ENCODE results near the gene CLEC7A.
A peak's percentile ranks its signal among the peaks of the same experiment; 100 is the strongest.

CLEC7A gene

GRCh38 chr12:10113920-10114319 lies 16.1 kb downstream of the CLEC7A start:
- WGBS: no CpG with 5 or more reads among the region's 1 CpG
- no peaks in the 10 kb centered on the region for H3K9me3 ChIP-seq (ENCODE audit: insufficient read depth, low read depth, low read length)
- H3K27me3 ChIP-seq (ENCODE audit: insufficient read depth, low read length): no peaks in the 10 kb centered on the region
- H3K9ac ChIP-seq (ENCODE audit: low read depth, low read length): no peak overlapping the region
- H3K4me3 ChIP-seq (ENCODE audit: low read length): no peak overlapping the region
- no peak overlapping the region for H3K27ac ChIP-seq (ENCODE audit: low read depth, low read length)
- H3K4me1 ChIP-seq (ENCODE audit: insufficient read depth, low read length): no peaks in the 10 kb centered on the region
- no peaks in the 10 kb centered on the region for H3K36me3 ChIP-seq (ENCODE audit: insufficient read depth, low read length)

GRCh38 chr12:10113075-10113474 lies 16.9 kb downstream of the CLEC7A start:
- Histone ChIP-seq H3K27ac (ENCODE audit: low read depth, low read length) (no peak overlapping the region), H3K27me3 (ENCODE audit: insufficient read depth, low read length) (no peaks in the 10 kb centered on the region), H3K36me3 (ENCODE audit: insufficient read depth, low read length) (no peaks in the 10 kb centered on the region), H3K9ac (ENCODE audit: low read depth, low read length) (no peak overlapping the region), H3K4me1 (ENCODE audit: insufficient read depth, low read length) (no peaks in the 10 kb centered on the region), H3K4me3 (ENCODE audit: low read length) (no peak overlapping the region), H3K9me3 (ENCODE audit: insufficient read depth, low read depth, low read length) (no peaks in the 10 kb centered on the region)
- WGBS: 93% methylated on average over 1 of the region's 1 CpG

DNA sequence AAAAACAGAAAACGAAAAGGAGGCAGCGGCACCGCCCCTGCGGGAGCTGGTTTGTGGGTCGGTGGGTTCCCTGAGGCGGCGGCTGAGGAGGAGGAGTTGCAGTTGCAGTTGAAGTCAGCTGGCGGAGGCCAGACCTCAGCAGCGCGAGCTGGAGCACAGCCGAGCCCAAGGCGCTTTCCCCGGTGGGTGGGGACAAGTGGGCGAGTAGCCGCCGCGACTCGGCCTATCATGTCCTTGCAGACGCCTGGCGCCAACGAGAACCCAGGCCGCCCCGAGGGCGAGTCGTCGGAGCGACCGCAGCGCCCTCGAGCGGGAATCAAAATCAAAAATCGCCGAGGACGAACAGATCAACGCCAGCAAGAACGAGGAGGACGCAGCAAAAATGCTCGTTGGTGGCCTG lies 18.5 kb downstream of the CLEC7A start:
- no peak overlapping the region for H3K9ac ChIP-seq (ENCODE audit: low read depth, low read length)
- WGBS: 95% methylated on average over 38 of the region's 38 CpGs
- no peaks in the 10 kb centered on the region for H3K36me3 ChIP-seq (ENCODE audit: insufficient read depth, low read length)
- H3K4me1 ChIP-seq (ENCODE audit: insufficient read depth, low read length): no peaks in the 10 kb centered on the region
- H3K9me3 ChIP-seq (ENCODE audit: insufficient read depth, low read depth, low read length): no peaks in the 10 kb centered on the region
- no peak overlapping the region for H3K27ac ChIP-seq (ENCODE audit: low read depth, low read length)
- H3K4me3 ChIP-seq (ENCODE audit: low read length): no peak overlapping the region
- no peaks in the 10 kb centered on the region for H3K27me3 ChIP-seq (ENCODE audit: insufficient read depth, low read length)

DNA sequence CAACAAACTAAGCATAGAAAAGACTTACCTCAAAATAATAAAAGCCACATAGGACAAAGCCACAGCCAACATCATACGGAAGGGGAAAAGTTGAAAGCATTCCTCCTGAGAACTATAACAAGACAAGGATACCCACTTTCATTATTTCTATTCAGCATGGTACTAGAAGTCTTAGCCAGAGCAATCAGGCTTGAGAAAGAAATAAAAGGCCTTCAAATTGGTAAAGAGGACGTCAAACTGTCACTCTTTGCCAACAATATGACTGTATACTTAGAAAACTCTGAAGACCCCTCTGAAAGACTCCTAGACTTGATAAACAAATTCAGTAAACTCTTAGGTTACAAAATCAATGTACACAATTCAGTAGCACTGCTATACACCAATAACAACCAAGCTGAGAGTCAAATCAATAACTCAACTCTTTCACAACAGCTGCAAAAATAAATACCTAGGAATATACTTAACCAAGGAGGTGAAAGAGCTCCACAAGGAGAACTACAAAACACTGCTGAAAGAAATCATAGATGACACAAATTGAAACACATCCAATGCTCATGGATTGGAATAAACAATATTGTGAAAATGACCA lies 19.6 kb downstream of the CLEC7A start:
- Histone ChIP-seq H3K9me3 (ENCODE audit: insufficient read depth, low read depth, low read length) (no peaks in the 10 kb centered on the region), H3K27me3 (ENCODE audit: insufficient read depth, low read length) (no peaks in the 10 kb centered on the region), H3K27ac (ENCODE audit: low read depth, low read length) (no peak overlapping the region), H3K4me3 (ENCODE audit: low read length) (no peak overlapping the region), H3K9ac (ENCODE audit: low read depth, low read length) (no peak overlapping the region), H3K36me3 (ENCODE audit: insufficient read depth, low read length) (no peaks in the 10 kb centered on the region), H3K4me1 (ENCODE audit: insufficient read depth, low read length) (no peaks in the 10 kb centered on the region)
- 93% methylated on average over 2 of the region's 2 CpGs for WGBS

DNA sequence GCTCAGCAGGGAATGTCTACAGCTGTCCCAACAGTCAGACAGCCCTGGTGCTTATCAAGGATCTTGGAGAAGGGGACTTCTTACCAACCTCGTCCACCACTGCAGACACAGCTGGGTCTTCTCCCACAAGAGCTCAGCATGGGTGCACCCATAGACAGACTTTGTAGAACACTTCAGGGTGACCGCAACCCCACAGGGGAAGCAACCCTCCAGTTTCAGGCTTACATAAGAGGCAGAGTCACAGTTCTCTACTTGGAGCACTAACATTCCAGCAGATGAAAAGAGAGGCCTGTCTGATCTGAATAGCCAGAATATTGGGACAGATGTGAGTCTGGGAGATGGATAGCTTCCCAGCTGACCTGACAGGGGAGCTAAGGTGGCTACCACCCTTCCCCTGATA lies 27.7 kb downstream of the CLEC7A start:
- Histone ChIP-seq H3K4me3 (ENCODE audit: low read length) (no peak overlapping the region), H3K27ac (ENCODE audit: low read depth, low read length) (no peak overlapping the region), H3K36me3 (ENCODE audit: insufficient read depth, low read length) (no peaks in the 10 kb centered on the region), H3K9me3 (ENCODE audit: insufficient read depth, low read depth, low read length) (no peaks in the 10 kb centered on the region), H3K9ac (ENCODE audit: low read depth, low read length) (no peak overlapping the region), H3K27me3 (ENCODE audit: insufficient read depth, low read length) (no peaks in the 10 kb centered on the region), H3K4me1 (ENCODE audit: insufficient read depth, low read length) (peaks cover 13% of the 10 kb centered on the region)
- WGBS: 93% methylated on average over 2 of the region's 2 CpGs

DNA sequence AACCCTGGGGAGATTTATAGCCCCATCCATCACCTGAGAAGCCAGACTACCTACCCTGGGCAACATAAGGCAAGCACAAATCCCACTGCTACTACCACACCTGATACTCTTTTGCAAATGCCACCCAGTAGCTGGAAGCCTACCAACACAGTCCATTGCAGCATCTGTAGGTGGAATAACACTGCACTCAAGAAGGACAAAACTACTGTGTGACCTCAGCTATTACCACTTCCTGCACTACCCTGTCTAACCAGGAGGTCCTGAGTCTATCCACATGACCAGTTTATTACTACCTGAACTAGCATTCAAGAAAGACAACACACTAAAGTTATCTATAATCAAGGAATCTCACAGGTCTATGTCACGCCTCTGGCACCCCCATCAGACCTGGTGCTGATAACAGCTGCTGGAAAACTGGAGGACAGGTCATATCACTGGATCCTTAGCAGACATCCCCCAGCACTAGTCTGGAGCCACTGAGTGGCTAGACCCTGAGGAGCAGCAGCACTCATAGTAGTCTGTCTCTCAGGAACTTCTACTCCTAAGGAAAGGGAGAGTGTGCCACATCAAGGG lies 28.3 kb downstream of the CLEC7A start:
- Histone ChIP-seq H3K4me1 (ENCODE audit: insufficient read depth, low read length) (peaks cover 13% of the 10 kb centered on the region), H3K4me3 (ENCODE audit: low read length) (no peak overlapping the region), H3K36me3 (ENCODE audit: insufficient read depth, low read length) (no peaks in the 10 kb centered on the region), H3K27ac (ENCODE audit: low read depth, low read length) (no peak overlapping the region), H3K9me3 (ENCODE audit: insufficient read depth, low read depth, low read length) (no peaks in the 10 kb centered on the region), H3K9ac (ENCODE audit: low read depth, low read length) (no peak overlapping the region), H3K27me3 (ENCODE audit: insufficient read depth, low read length) (no peaks in the 10 kb centered on the region)
- 95% methylated on average over 1 of the region's 1 CpG for WGBS

- Histone ChIP-seq H3K4me3 (ENCODE audit: low read length) (no peak overlapping the region), H3K9me3 (ENCODE audit: insufficient read depth, low read depth, low read length) (no peaks in the 10 kb centered on the region), H3K4me1 (ENCODE audit: insufficient read depth, low read length) (peaks cover 13% of the 10 kb centered on the region), H3K27me3 (ENCODE audit: insufficient read depth, low read length) (no peaks in the 10 kb centered on the region), H3K9ac (ENCODE audit: low read depth, low read length) (no peak overlapping the region), H3K27ac (ENCODE audit: low read depth, low read length) (no peak overlapping the region), H3K36me3 (ENCODE audit: insufficient read depth, low read length) (no peaks in the 10 kb centered on the region)
- WGBS: 79% methylated on average over 5 of the region's 5 CpGs
Observed at GRCh38 chr12:10101042-10101579, 28.9 kb downstream of the CLEC7A start.

DNA sequence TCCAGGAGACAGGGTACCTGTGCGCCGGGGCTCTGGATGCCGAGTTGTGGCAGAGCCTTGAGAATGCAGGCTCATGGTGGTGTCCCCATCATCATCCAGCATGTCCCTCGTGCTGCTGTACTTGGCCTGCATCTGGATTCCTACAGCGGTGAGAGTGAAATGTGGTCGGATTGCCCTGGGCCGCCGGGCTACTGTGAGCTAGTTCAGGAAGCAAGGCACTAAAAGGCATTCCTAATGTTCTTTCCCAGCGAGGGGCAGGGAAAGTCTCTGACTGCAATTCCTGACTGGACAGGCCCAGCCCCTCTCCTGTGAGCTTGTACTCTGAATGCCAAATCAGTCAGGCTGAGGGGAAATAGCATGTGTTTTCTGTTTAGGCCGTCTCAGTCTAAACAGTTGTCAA lies 31.2 kb downstream of the CLEC7A start, which contains the start of gene CLEC1A:
Gene CLEC1A (minus strand): TSS at position 195 of the 400 bp plus-strand sequence. CDS start 63 bp downstream, at position 132.
- Histone ChIP-seq H3K4me3 (ENCODE audit: low read length) (no peak within 1 kb of the TSS), H3K36me3 (ENCODE audit: insufficient read depth, low read length) (no peaks in the 10 kb centered on the region), H3K4me1 (ENCODE audit: insufficient read depth, low read length) (peaks cover 13% of the 10 kb centered on the region), H3K27ac (ENCODE audit: low read depth, low read length) (no peak within 1 kb of the TSS), H3K27me3 (ENCODE audit: insufficient read depth, low read length) (no peaks in the 10 kb centered on the region), H3K9ac (ENCODE audit: low read depth, low read length) (peak within 1 kb of the TSS; percentile 24; the same call in 1 of the 2 replicates), H3K9me3 (ENCODE audit: insufficient read depth, low read depth, low read length) (no peaks in the 10 kb centered on the region)
- 49% methylated on average over 10 of the region's 10 CpGs for WGBS

DNA sequence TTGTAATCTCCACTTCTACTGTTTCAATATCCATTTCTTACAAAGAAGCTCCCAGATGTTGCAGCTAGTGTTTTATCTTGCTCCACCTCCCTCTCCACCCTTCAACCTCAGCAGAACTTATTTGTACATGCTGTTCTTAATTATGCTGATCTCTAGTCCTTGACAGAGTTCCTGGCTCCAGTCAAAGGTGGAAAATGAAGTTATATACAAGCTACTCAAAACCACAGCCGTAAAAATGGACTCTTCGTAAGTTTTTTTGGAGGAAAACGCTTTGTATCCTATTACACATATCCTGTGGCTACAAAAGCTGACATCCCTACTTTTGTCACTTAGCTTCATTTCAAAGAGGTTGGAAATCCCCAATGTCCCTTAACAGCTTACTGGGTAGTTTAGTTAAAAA lies 32.5 kb downstream of the CLEC7A start:
- no peak overlapping the region for H3K4me3 ChIP-seq (ENCODE audit: low read length)
- no peaks in the 10 kb centered on the region for H3K9me3 ChIP-seq (ENCODE audit: insufficient read depth, low read depth, low read length)
- peaks cover 13% of the 10 kb centered on the region for H3K4me1 ChIP-seq (ENCODE audit: insufficient read depth, low read length)
- no peak overlapping the region for H3K9ac ChIP-seq (ENCODE audit: low read depth, low read length)
- no peak overlapping the region for H3K27ac ChIP-seq (ENCODE audit: low read depth, low read length)
- H3K27me3 ChIP-seq (ENCODE audit: insufficient read depth, low read length): no peaks in the 10 kb centered on the region
- no peaks in the 10 kb centered on the region for H3K36me3 ChIP-seq (ENCODE audit: insufficient read depth, low read length)
- WGBS: 81% methylated on average over 3 of the region's 3 CpGs

GRCh38 chr12:10095971-10096370 lies 34.0 kb downstream of the CLEC7A start:
- WGBS: 94% methylated on average over 3 of the region's 3 CpGs
- H3K27ac ChIP-seq (ENCODE audit: low read depth, low read length): no peak overlapping the region
- no peak overlapping the region for H3K4me3 ChIP-seq (ENCODE audit: low read length)
- H3K36me3 ChIP-seq (ENCODE audit: insufficient read depth, low read length): no peaks in the 10 kb centered on the region
- no peaks in the 10 kb centered on the region for H3K27me3 ChIP-seq (ENCODE audit: insufficient read depth, low read length)
- H3K9me3 ChIP-seq (ENCODE audit: insufficient read depth, low read depth, low read length): no peaks in the 10 kb centered on the region
- H3K9ac ChIP-seq (ENCODE audit: low read depth, low read length): no peak overlapping the region
- H3K4me1 ChIP-seq (ENCODE audit: insufficient read depth, low read length): peaks cover 13% of the 10 kb centered on the region

- Histone ChIP-seq H3K27ac (ENCODE audit: low read depth, low read length) (no peak overlapping the region), H3K4me1 (ENCODE audit: insufficient read depth, low read length) (peaks cover 20% of the 10 kb centered on the region), H3K9ac (ENCODE audit: low read depth, low read length) (no peak overlapping the region), H3K27me3 (ENCODE audit: insufficient read depth, low read length) (no peaks in the 10 kb centered on the region), H3K36me3 (ENCODE audit: insufficient read depth, low read length) (no peaks in the 10 kb centered on the region), H3K9me3 (ENCODE audit: insufficient read depth, low read depth, low read length) (no peaks in the 10 kb centered on the region), H3K4me3 (ENCODE audit: low read length) (no peak overlapping the region)
- 96% methylated on average over 4 of the region's 4 CpGs for WGBS
Observed at GRCh38 chr12:10094646-10095395, 35.2 kb downstream of the CLEC7A start.

Measured in HUES64 (cell line).